HEK293 (cell line): ENCODE results near the gene INSRR.

Experiments used
- BCL11B ChIP-seq: fragments of 450-650 bp; formaldehyde crosslinking; IDR thresholded peaks from 2 replicates; pipeline ENCODE4 v1.5.1; 2016; ENCODE audit warnings: low read depth, missing biosample characterization, missing genetic modification characterization
- GLIS1 ChIP-seq: fragments of 450-650 bp; formaldehyde crosslinking; IDR thresholded peaks from 2 replicates; pipeline ENCODE4 v1.5.1; 2016; ENCODE audit warnings: missing biosample characterization, missing genetic modification characterization
- KLF1 ChIP-seq: fragments of 450-650 bp; formaldehyde crosslinking; IDR thresholded peaks from 2 replicates; pipeline ENCODE4 v1.5.1; 2016; ENCODE audit warnings: missing biosample characterization, missing genetic modification characterization
- KLF10 ChIP-seq: fragments of 450-650 bp; IDR thresholded peaks from 2 replicates; pipeline ENCODE4 v1.5.1; 2018; ENCODE audit warnings: missing biosample characterization, mild to moderate bottlenecking, missing genetic modification characterization
- KLF9 ChIP-seq: fragments of 450-650 bp; formaldehyde crosslinking; IDR thresholded peaks from 2 replicates; pipeline ENCODE4 v1.5.1; 2016; ENCODE audit warnings: missing biosample characterization, missing genetic modification characterization, low read depth
- SALL2 ChIP-seq: fragments of 450-650 bp; formaldehyde crosslinking; IDR thresholded peaks from 2 replicates; pipeline ENCODE4 v1.5.0; 2017; ENCODE audit warnings: missing biosample characterization, mild to moderate bottlenecking, missing genetic modification characterization, borderline replicate concordance
- SCRT1 ChIP-seq: fragments of 450-650 bp; formaldehyde crosslinking; IDR thresholded peaks from 2 replicates; pipeline ENCODE4 v1.5.1; 2016; ENCODE audit warnings: missing biosample characterization, missing genetic modification characterization, borderline replicate concordance
- SCRT2 ChIP-seq: fragments of 450-650 bp; formaldehyde crosslinking; IDR thresholded peaks from 2 replicates; pipeline ENCODE4 v1.5.1; 2016; ENCODE audit warnings: missing biosample characterization, missing genetic modification characterization
- SP7 ChIP-seq: fragments of 450-650 bp; formaldehyde crosslinking; IDR thresholded peaks from 2 replicates; pipeline ENCODE4 v1.5.1; 2016; ENCODE audit warnings: missing biosample characterization, missing genetic modification characterization
- ZBTB1 ChIP-seq: fragments of 450-650 bp; formaldehyde crosslinking; IDR thresholded peaks from 2 replicates; pipeline ENCODE4 v1.5.1; 2016; ENCODE audit warnings: missing biosample characterization, missing genetic modification characterization
- ZBTB48 ChIP-seq: fragments of 450-650 bp; formaldehyde crosslinking; IDR thresholded peaks from 2 replicates; pipeline ENCODE4 v1.5.1; 2016; ENCODE audit warnings: missing biosample characterization, missing genetic modification characterization
- ZEB2 ChIP-seq: fragments of 450-650 bp; formaldehyde crosslinking; IDR thresholded peaks from 2 replicates; pipeline ENCODE4 v1.5.1; 2016; ENCODE audit warnings: missing biosample characterization, missing genetic modification characterization
- ZNF10 ChIP-seq: fragments of 450-650 bp; formaldehyde crosslinking; IDR thresholded peaks from 2 replicates; pipeline ENCODE4 v1.5.1; 2017; ENCODE audit warnings: missing biosample characterization, missing genetic modification characterization
- ZNF16 ChIP-seq: fragments of 450-650 bp; formaldehyde crosslinking; IDR thresholded peaks from 2 replicates; pipeline ENCODE4 v1.5.1; 2016; ENCODE audit warnings: low read depth, missing biosample characterization, missing genetic modification characterization
- ZNF175 ChIP-seq: fragments of 450-650 bp; formaldehyde crosslinking; IDR thresholded peaks from 2 replicates; pipeline ENCODE4 v1.5.1; 2016; ENCODE audit warnings: missing biosample characterization, missing genetic modification characterization
- ZNF223 ChIP-seq: fragments of 450-650 bp; formaldehyde crosslinking; IDR thresholded peaks from 2 replicates; pipeline ENCODE4 v1.5.1; 2016; ENCODE audit warnings: missing biosample characterization, missing genetic modification characterization
- ZNF335 ChIP-seq: fragments of 450-650 bp; formaldehyde crosslinking; conservative IDR thresholded peaks from 2 replicates; pipeline ENCODE4 v1.5.1; 2016; ENCODE audit warnings: missing biosample characterization, missing genetic modification characterization
- ZNF510 ChIP-seq: fragments of 450-650 bp; formaldehyde crosslinking; IDR thresholded peaks from 2 replicates; pipeline ENCODE4 v1.5.1; 2018; ENCODE audit warnings: mild to moderate bottlenecking, missing genetic modification characterization, missing biosample characterization; ENCODE audit not compliant: insufficient replicate concordance
- ZNF571 ChIP-seq: fragments of 450-650 bp; formaldehyde crosslinking; IDR thresholded peaks from 2 replicates; pipeline ENCODE4 v1.5.0; 2017; ENCODE audit warnings: missing biosample characterization, missing genetic modification characterization
- ZNF654 ChIP-seq: fragments of 450-650 bp; formaldehyde crosslinking; IDR thresholded peaks from 2 replicates; pipeline ENCODE4 v1.5.1; 2016; ENCODE audit warnings: low read depth, missing biosample characterization, missing genetic modification characterization
- ZNF660 ChIP-seq: fragments of 450-650 bp; IDR thresholded peaks from 2 replicates; pipeline ENCODE4 v1.5.1; 2018; ENCODE audit warnings: missing biosample characterization, mild to moderate bottlenecking, missing genetic modification characterization
- ZNF664 ChIP-seq: fragments of 450-650 bp; formaldehyde crosslinking; IDR thresholded peaks from 2 replicates; pipeline ENCODE4 v1.5.1; 2016; ENCODE audit warnings: missing biosample characterization, missing genetic modification characterization
- ZNF747 ChIP-seq: fragments of 450-650 bp; formaldehyde crosslinking; IDR thresholded peaks from 2 replicates; pipeline ENCODE4 v1.5.1; 2016; ENCODE audit warnings: missing biosample characterization, missing genetic modification characterization
- ZNF768 ChIP-seq: fragments of 450-650 bp; formaldehyde crosslinking; IDR thresholded peaks from 2 replicates; pipeline ENCODE4 v1.5.1; 2018; ENCODE audit warnings: missing biosample characterization, mild to moderate bottlenecking, missing genetic modification characterization
- ZNF843 ChIP-seq: fragments of 450-650 bp; formaldehyde crosslinking; IDR thresholded peaks from 2 replicates; pipeline ENCODE4 v1.5.1; 2016; ENCODE audit warnings: missing biosample characterization, missing genetic modification characterization
- ZSCAN30 ChIP-seq: fragments of 450-650 bp; IDR thresholded peaks from 2 replicates; pipeline ENCODE4 v1.5.1; 2018; ENCODE audit warnings: missing biosample characterization, mild to moderate bottlenecking, missing genetic modification characterization, moderate library complexity
- ZXDB ChIP-seq: fragments of 450-650 bp; formaldehyde crosslinking; IDR thresholded peaks from 2 replicates; pipeline ENCODE4 v1.5.1; 2016; ENCODE audit warnings: missing biosample characterization, missing genetic modification characterization
- TF ChIP-seq, protein P1 (sequence below): fragments of 450-650 bp; formaldehyde crosslinking; IDR thresholded peaks from 2 replicates; pipeline ENCODE4 v1.5.1; 2016; ENCODE audit warnings: missing biosample characterization, missing genetic modification characterization
- TF ChIP-seq, protein P2 (sequence below): fragments of 450-650 bp; formaldehyde crosslinking; IDR thresholded peaks from 2 replicates; pipeline ENCODE4 v1.5.1; 2016; ENCODE audit warnings: missing biosample characterization, missing genetic modification characterization
- TF ChIP-seq, protein P3 (sequence below): fragments of 450-650 bp; formaldehyde crosslinking; IDR thresholded peaks from 2 replicates; pipeline ENCODE4 v1.5.1; 2016; ENCODE audit warnings: missing biosample characterization, missing genetic modification characterization
- TF ChIP-seq, protein P4 (sequence below): fragments of 450-650 bp; formaldehyde crosslinking; IDR thresholded peaks from 2 replicates; pipeline ENCODE4 v1.5.1; 2016; ENCODE audit warnings: missing biosample characterization, missing genetic modification characterization
- TF ChIP-seq, protein P5 (sequence below): fragments of 450-650 bp; formaldehyde crosslinking; IDR thresholded peaks from 2 replicates; pipeline ENCODE4 v1.5.1; 2016; ENCODE audit warnings: missing biosample characterization, missing genetic modification characterization

Gene INSRR

DNA sequence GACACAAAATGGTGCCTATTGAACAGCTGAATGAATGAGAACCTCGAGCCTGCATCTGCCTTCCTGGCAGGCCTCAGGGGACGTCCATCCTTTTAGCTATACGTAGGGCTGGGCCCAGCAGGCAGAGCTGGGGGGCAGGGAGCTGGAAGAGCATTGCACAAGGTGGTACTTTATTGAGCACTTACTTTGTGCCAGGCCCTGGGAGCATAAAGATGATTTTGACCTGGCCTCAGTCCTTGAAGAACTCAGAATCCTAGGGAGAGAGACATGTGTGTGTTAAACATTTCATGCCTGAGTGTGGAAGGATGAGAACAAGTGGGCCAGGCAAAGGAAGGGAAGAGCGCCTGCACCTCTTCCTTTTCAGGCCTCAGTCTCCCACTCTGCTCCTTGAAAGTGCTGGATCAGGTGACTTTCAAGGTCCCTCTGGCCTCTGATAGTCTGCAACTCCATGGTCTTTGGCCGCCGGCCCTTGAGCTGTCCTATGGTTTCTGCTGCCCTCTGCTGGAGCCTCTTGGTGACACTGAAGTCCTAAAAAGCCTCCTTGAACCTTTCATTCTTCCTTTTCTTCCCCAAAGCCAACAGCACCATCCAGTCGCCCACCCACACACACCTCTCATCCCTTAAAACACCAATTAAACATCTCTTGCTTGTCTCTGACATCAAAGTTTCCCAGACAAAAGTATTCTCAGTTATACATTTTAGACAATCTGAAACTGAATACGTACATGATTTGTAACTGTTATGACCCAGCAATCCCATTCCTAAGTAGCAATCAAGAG lies 31.1 kb upstream of the INSRR start (continued):
- no peak for TF ChIP-seq SALL2 (tag by site-specific recombination)
- no peak for TF ChIP-seq KLF9 (tag by site-specific recombination)
- TF ChIP-seq ZNF747: no peak
- peak; percentile 34; the same call in 1 of the 2 replicates for TF ChIP-seq ZNF335 (tag by site-specific recombination)
- TF ChIP-seq ZBTB1: no peak
- peak; percentile 66 for TF ChIP-seq BCL11B (tag by site-specific recombination)
- TF ChIP-seq ZNF223 (tag by site-specific recombination): no peak
- no peak for TF ChIP-seq ZNF510 (tag by site-specific recombination)
- TF ChIP-seq, protein P1, sequence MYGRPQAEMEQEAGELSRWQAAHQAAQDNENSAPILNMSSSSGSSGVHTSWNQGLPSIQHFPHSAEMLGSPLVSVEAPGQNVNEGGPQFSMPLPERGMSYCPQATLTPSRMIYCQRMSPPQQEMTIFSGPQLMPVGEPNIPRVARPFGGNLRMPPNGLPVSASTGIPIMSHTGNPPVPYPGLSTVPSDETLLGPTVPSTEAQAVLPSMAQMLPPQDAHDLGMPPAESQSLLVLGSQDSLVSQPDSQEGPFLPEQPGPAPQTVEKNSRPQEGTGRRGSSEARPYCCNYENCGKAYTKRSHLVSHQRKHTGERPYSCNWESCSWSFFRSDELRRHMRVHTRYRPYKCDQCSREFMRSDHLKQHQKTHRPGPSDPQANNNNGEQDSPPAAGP (tag by site-specific recombination): peak; percentile 26; the same call in 1 of the 2 replicates
- TF ChIP-seq, protein P2, sequence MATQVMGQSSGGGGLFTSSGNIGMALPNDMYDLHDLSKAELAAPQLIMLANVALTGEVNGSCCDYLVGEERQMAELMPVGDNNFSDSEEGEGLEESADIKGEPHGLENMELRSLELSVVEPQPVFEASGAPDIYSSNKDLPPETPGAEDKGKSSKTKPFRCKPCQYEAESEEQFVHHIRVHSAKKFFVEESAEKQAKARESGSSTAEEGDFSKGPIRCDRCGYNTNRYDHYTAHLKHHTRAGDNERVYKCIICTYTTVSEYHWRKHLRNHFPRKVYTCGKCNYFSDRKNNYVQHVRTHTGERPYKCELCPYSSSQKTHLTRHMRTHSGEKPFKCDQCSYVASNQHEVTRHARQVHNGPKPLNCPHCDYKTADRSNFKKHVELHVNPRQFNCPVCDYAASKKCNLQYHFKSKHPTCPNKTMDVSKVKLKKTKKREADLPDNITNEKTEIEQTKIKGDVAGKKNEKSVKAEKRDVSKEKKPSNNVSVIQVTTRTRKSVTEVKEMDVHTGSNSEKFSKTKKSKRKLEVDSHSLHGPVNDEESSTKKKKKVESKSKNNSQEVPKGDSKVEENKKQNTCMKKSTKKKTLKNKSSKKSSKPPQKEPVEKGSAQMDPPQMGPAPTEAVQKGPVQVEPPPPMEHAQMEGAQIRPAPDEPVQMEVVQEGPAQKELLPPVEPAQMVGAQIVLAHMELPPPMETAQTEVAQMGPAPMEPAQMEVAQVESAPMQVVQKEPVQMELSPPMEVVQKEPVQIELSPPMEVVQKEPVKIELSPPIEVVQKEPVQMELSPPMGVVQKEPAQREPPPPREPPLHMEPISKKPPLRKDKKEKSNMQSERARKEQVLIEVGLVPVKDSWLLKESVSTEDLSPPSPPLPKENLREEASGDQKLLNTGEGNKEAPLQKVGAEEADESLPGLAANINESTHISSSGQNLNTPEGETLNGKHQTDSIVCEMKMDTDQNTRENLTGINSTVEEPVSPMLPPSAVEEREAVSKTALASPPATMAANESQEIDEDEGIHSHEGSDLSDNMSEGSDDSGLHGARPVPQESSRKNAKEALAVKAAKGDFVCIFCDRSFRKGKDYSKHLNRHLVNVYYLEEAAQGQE (tag by site-specific recombination): no peak
- TF ChIP-seq ZNF654 (tag by site-specific recombination): peak; percentile 98
- no peak for TF ChIP-seq ZNF10 (tag by site-specific recombination)
- TF ChIP-seq ZNF660: peak; percentile 84
- TF ChIP-seq ZNF571: no peak
- 0 out of 2 replicates have a peak, but pooled peaks have one; percentile 53 for TF ChIP-seq SP7
- TF ChIP-seq, protein P3, sequence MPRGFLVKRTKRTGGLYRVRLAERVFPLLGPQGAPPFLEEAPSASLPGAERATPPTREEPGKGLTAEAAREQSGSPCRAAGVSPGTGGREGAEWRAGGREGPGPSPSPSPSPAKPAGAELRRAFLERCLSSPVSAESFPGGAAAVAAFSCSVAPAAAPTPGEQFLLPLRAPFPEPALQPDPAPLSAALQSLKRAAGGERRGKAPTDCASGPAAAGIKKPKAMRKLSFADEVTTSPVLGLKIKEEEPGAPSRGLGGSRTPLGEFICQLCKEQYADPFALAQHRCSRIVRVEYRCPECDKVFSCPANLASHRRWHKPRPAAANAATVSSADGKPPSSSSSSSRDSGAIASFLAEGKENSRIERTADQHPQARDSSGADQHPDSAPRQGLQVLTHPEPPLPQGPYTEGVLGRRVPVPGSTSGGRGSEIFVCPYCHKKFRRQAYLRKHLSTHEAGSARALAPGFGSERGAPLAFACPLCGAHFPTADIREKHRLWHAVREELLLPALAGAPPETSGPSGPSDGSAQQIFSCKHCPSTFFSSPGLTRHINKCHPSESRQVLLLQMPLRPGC (tag by site-specific recombination): no peak
- TF ChIP-seq, protein P4, sequence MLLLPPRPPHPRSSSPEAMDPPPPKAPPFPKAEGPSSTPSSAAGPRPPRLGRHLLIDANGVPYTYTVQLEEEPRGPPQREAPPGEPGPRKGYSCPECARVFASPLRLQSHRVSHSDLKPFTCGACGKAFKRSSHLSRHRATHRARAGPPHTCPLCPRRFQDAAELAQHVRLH (tag by site-specific recombination): no peak
- TF ChIP-seq ZEB2 (tag by site-specific recombination): peak; percentile 47
- 0 out of 2 replicates have a peak, but pooled peaks have one; percentile 19 for TF ChIP-seq ZXDB (tag by site-specific recombination)
- TF ChIP-seq, protein P5, sequence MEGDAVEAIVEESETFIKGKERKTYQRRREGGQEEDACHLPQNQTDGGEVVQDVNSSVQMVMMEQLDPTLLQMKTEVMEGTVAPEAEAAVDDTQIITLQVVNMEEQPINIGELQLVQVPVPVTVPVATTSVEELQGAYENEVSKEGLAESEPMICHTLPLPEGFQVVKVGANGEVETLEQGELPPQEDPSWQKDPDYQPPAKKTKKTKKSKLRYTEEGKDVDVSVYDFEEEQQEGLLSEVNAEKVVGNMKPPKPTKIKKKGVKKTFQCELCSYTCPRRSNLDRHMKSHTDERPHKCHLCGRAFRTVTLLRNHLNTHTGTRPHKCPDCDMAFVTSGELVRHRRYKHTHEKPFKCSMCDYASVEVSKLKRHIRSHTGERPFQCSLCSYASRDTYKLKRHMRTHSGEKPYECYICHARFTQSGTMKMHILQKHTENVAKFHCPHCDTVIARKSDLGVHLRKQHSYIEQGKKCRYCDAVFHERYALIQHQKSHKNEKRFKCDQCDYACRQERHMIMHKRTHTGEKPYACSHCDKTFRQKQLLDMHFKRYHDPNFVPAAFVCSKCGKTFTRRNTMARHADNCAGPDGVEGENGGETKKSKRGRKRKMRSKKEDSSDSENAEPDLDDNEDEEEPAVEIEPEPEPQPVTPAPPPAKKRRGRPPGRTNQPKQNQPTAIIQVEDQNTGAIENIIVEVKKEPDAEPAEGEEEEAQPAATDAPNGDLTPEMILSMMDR (tag by site-specific recombination): peak; percentile 68
- TF ChIP-seq SCRT2 (tag by site-specific recombination): no peak
- TF ChIP-seq ZNF175 (tag by site-specific recombination): no peak
- TF ChIP-seq SCRT1 (tag by site-specific recombination): no peak
- TF ChIP-seq KLF1 (tag by site-specific recombination): no peak
- peak; percentile 97 for TF ChIP-seq ZNF664
- no peak for TF ChIP-seq ZNF843 (tag by site-specific recombination)
- no peak for TF ChIP-seq ZNF16
- no peak for TF ChIP-seq GLIS1 (tag by site-specific recombination)
- no peak for TF ChIP-seq ZBTB48 (tag by site-specific recombination)
- no peak for TF ChIP-seq ZNF768
- peak; percentile 75 for TF ChIP-seq ZSCAN30 (tag by site-specific recombination)
- TF ChIP-seq KLF10 (tag by site-specific recombination): no peak
